AG10803 (cell line): ENCODE measurements around the gene PEX11A.

Experiments
- DNase-seq: peaks from one replicate; pipeline ENCODE4 v3.0.0; 2010; ENCODE audit warnings: low read depth
- H3K4me3 ChIP-seq: 2 replicates; pipeline ENCODE4 v1.5.1; 2011; ENCODE audit warnings: mild to moderate bottlenecking, low read length, control low read depth
- TF ChIP-seq, protein P1 (sequence below): conservative IDR thresholded peaks from 2 replicates; pipeline ENCODE4 v1.5.1; 2011; ENCODE audit warnings: mild to moderate bottlenecking, low read length, control low read depth, inconsistent platforms

The PEX11A gene

DNA sequence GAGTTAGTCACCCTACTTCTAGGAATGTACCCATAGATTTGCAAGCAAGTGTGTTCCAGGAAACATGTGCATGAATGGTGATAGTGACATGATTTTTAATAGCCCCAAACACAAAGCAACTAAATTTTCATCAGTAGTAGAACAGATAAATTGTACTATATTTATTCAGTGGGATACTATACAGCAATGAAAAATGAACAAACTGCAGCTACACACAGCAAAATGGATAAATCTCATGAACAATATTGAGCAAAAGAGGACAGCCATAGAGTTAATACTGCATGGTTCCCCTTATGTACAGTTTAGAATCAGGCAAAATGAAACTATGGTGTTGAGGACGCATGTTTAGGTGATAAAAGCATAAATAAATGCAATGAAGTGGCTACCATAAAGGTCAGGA, 34.5 kb upstream of the PEX11A start:
- TF ChIP-seq, protein P1, sequence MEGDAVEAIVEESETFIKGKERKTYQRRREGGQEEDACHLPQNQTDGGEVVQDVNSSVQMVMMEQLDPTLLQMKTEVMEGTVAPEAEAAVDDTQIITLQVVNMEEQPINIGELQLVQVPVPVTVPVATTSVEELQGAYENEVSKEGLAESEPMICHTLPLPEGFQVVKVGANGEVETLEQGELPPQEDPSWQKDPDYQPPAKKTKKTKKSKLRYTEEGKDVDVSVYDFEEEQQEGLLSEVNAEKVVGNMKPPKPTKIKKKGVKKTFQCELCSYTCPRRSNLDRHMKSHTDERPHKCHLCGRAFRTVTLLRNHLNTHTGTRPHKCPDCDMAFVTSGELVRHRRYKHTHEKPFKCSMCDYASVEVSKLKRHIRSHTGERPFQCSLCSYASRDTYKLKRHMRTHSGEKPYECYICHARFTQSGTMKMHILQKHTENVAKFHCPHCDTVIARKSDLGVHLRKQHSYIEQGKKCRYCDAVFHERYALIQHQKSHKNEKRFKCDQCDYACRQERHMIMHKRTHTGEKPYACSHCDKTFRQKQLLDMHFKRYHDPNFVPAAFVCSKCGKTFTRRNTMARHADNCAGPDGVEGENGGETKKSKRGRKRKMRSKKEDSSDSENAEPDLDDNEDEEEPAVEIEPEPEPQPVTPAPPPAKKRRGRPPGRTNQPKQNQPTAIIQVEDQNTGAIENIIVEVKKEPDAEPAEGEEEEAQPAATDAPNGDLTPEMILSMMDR, result no peak

DNA sequence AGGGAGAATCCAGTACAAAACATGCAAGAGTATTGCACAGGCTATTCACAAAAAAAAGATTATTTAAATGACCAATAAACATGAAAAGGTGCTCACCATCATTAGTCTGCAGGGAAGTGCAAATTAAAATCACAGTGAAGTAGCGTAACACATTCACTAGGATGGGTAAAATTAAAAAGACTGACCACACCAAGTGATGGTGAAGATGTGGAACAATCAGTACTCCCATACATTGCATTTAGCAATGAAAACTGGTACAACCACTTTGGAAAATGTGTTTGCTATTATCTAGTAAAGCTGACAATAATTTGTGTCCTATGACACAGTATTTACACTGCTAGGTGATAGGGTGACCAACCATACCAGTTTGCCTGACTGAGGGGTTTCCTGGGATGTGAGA, 34.1 kb upstream of the PEX11A start:
- no peak for DNase-seq
- H3K4me3 ChIP-seq, result no peak overlapping the region
- TF ChIP-seq, protein P1, result no peak

More for the DNA sequence above, 34.5 kb upstream of the PEX11A start:
- DNase-seq, result no peak
- no peak overlapping the region for H3K4me3 ChIP-seq

DNA sequence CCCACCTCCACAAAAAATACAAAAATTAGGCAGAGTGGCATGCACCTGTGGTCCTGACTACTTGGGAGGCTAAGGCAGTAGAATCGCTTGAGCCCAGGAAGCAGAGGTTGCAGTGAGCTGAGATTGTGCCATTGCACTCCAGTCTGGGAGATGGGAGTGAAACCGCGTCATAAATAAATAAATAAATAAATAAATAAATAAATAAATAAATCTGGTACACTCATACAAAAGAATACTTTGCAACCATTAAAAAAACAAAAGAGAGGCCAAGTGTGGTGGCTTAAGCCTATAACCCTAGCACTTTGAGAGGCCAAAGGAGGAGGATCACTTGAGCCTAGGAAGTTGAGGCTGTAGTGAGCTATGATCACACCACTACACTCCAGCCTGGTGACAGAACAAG, 32.5 kb upstream of the PEX11A start:
- no peak for DNase-seq
- H3K4me3 ChIP-seq, result no peak overlapping the region
- TF ChIP-seq, protein P1, result no peak

DNA sequence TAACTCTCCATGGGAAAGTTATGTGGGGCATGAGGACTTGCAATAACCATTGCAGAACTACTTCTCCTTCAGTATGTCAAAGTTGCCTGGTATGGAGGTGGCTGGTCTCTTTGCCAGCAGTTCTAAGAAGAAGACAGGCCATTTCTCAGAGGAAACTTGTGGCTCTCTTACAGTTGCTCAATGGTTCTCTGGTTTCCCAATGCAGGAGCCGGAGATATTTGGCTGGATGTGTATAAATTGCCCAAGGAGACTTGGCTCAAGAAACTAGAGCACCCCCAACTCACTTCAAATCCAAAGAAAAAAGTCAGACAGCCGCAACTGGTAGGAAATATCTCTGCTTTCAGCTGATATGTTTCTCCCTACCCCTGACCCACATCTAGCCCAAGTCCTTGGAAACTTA, 24.2 kb upstream of the PEX11A start:
- H3K4me3 ChIP-seq, result no peak overlapping the region
- DNase-seq, result peak; percentile 38
- TF ChIP-seq, protein P1, result no peak

DNA sequence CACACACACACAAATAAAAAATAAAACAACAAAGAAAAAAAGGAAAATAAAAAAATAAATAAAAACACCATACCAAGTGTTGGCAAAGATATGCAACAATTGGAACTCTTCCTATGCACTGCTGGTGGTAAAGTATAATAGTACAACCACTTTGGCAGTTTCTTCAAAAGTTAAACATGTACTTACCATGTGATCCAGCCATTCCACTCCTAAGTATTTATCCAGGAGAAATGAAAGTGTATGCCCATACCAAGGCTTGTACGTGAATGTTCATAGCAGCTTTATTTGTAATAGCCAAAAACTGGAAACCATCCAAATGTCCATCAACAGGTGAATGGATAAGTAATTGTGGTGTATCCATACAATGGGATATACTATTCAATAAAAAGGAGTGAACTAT, 17.0 kb upstream of the PEX11A start:
- H3K4me3 ChIP-seq, result no peak overlapping the region
- no peak for DNase-seq
- TF ChIP-seq, protein P1, result no peak

DNA sequence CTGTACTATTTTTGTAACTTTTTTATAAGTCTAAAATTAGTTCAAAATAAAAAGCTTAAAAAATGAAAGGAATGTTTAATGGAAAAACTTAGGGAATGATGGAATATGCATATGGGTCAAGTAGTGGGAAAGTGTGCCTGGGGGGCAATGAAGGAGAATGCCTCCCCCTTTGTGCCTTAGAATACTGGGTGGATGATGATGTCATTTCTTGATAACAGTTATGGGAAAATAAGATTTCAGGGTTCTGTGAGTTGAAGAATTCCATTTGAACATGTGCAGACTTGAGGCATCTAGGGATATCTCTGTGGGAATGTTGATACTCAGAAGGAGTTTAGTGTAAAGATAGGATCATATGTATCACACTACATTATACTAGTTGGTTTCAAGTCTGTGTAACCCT, 13.9 kb upstream of the PEX11A start:
- H3K4me3 ChIP-seq, result no peak overlapping the region
- no peak for DNase-seq
- TF ChIP-seq, protein P1, result no peak

DNA sequence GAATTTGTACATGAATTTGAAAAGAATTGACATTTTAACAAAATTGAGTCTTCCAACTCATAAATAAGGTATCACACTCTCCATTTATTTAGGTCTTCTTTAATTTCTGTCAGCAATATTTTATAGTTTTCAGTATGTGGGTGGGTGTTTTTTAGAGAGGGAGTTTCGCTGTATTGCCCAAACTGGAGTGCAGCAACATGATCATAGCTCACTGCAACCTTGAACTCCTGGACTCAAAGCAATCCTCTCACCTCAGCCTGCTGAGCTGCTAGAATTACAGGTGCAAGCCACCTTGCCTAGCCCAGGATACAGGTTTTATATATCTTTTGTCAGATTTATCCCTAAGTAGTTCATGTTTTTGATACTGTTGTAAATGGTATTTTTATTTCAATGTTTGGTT, 4.6 kb upstream of the PEX11A start:
- TF ChIP-seq, protein P1, result no peak
- no peak for DNase-seq
- H3K4me3 ChIP-seq, result no peak overlapping the region
